ENCODE measurements around the gene SUPT3H. TPM values are rescaled to one million over a fixed set of nuclear protein-coding genes. Genes with fewer than 3 reads are reported as not detected.

The SUPT3H gene
- total and polyA plus RNA-seq, 2 of the 13 experiments (the other 11 are each of a cell fraction or from before 2014, with no cell fraction given): 11.9 to 36.1 TPM

DNA sequence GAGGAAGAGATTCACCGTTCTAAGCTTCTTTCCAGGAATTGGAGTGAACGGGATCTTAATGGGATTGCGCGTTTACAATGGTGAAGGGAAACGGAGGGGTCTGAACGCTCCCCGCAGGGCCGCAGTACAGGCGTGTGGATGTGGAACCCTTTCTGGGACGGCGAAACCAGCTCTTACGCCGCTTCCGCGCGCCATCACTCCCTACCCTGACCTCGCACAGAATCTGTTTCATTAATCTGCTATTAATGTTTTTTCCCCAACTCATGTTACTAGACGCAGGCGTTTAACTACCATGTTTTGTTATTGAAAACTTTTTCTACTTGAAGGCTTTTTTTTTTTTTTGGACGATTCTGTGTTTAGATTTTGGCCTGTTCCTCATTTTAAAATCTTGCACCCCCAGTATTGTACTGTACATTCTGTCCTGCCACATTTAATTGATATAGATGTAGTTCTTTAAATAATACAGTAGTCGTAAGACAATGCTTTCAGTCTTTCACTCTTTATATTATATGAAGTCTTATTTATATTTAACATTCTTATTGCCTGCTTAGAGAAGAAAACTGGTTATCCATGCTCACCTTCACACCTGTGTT, 696 bp upstream of the SUPT3H start (continued):
- TF ChIP-seq NFIB (CRISPR knock-in tag; IDR thresholded peaks at IDR 0.05; ENCODE audit: borderline replicate concordance): no peak
- 0 out of 2 replicates have a peak, but pooled peaks have one; percentile 1 for TF ChIP-seq SMAD3 (CRISPR knock-in tag; IDR thresholded peaks at IDR 0.05)
- no peak for TF ChIP-seq ISX (CRISPR knock-in tag; conservative IDR thresholded peaks at IDR 0.05)
- no peak for TF ChIP-seq ZNF660 (CRISPR knock-in tag; IDR thresholded peaks at IDR 0.05; ENCODE audit: borderline replicate concordance, low read depth)
- TF ChIP-seq, protein P1, sequence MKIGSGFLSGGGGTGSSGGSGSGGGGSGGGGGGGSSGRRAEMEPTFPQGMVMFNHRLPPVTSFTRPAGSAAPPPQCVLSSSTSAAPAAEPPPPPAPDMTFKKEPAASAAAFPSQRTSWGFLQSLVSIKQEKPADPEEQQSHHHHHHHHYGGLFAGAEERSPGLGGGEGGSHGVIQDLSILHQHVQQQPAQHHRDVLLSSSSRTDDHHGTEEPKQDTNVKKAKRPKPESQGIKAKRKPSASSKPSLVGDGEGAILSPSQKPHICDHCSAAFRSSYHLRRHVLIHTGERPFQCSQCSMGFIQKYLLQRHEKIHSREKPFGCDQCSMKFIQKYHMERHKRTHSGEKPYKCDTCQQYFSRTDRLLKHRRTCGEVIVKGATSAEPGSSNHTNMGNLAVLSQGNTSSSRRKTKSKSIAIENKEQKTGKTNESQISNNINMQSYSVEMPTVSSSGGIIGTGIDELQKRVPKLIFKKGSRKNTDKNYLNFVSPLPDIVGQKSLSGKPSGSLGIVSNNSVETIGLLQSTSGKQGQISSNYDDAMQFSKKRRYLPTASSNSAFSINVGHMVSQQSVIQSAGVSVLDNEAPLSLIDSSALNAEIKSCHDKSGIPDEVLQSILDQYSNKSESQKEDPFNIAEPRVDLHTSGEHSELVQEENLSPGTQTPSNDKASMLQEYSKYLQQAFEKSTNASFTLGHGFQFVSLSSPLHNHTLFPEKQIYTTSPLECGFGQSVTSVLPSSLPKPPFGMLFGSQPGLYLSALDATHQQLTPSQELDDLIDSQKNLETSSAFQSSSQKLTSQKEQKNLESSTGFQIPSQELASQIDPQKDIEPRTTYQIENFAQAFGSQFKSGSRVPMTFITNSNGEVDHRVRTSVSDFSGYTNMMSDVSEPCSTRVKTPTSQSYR (CRISPR knock-in tag; IDR thresholded peaks at IDR 0.05; ENCODE audit: borderline replicate concordance): no peak
- TF ChIP-seq, protein P2, sequence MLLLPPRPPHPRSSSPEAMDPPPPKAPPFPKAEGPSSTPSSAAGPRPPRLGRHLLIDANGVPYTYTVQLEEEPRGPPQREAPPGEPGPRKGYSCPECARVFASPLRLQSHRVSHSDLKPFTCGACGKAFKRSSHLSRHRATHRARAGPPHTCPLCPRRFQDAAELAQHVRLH (CRISPR knock-in tag; IDR thresholded peaks at IDR 0.05; ENCODE audit: borderline replicate concordance, low read depth): 0 out of 2 replicates have a peak, but pooled peaks have one; percentile 7
- TF ChIP-seq, protein P3, sequence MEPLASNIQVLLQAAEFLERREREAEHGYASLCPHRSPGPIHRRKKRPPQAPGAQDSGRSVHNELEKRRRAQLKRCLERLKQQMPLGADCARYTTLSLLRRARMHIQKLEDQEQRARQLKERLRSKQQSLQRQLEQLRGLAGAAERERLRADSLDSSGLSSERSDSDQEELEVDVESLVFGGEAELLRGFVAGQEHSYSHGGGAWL (CRISPR knock-in tag; IDR thresholded peaks at IDR 0.05): no peak
- no peak for TF ChIP-seq PLRG1 (conservative IDR thresholded peaks at IDR 0.05)
- peak; percentile 77; the same call in 1 of the 2 replicates for TF ChIP-seq MZF1 (CRISPR knock-in tag; IDR thresholded peaks at IDR 0.05; ENCODE audit: borderline replicate concordance)
- TF ChIP-seq ZNF20 (CRISPR knock-in tag; IDR thresholded peaks at IDR 0.05): 0 out of 2 replicates have a peak, but pooled peaks have one; percentile 19
- peak; percentile 12 for TF ChIP-seq ZNF781 (CRISPR knock-in tag; IDR thresholded peaks at IDR 0.05; ENCODE audit: borderline replicate concordance, not compliant biosample characterization)
- TF ChIP-seq HDAC1 (CRISPR knock-in tag; IDR thresholded peaks at IDR 0.05): no peak
- no peak for TF ChIP-seq BRD4 (CRISPR knock-in tag; IDR thresholded peaks at IDR 0.05)
- no peak for TF ChIP-seq NCOA1 (CRISPR knock-in tag; IDR thresholded peaks at IDR 0.05)
- no peak for TF ChIP-seq RFX1 (IDR thresholded peaks at IDR 0.05)
- TF ChIP-seq IRX3 (CRISPR knock-in tag; IDR thresholded peaks at IDR 0.05; ENCODE audit: borderline replicate concordance, low read depth): 0 out of 2 replicates have a peak, but pooled peaks have one; percentile 6
- TF ChIP-seq AHR (CRISPR knock-in tag; IDR thresholded peaks at IDR 0.05): no peak
- TF ChIP-seq ZNF264 (CRISPR knock-in tag; IDR thresholded peaks at IDR 0.05): 0 out of 2 replicates have a peak, but pooled peaks have one; percentile 1
- TF ChIP-seq ASH2L (IDR thresholded peaks at IDR 0.05; ENCODE audit: insufficient read length, low read depth, low read length): peak; percentile 1
- TF ChIP-seq FLYWCH1 (CRISPR knock-in tag; IDR thresholded peaks at IDR 0.05): no peak
- TF ChIP-seq ZNF382 (CRISPR knock-in tag; IDR thresholded peaks at IDR 0.05; ENCODE audit: borderline replicate concordance): no peak
- no peak for TF ChIP-seq MED8 (CRISPR knock-in tag; IDR thresholded peaks at IDR 0.05; ENCODE audit: insufficient replicate concordance)
- no peak for TF ChIP-seq HNF4G (IDR thresholded peaks at IDR 0.05; ENCODE audit: borderline replicate concordance, low read depth, low read length)
- no peak for TF ChIP-seq HNF4G (CRISPR knock-in tag; IDR thresholded peaks at IDR 0.05; ENCODE audit: borderline replicate concordance, low read depth)
- no peak for TF ChIP-seq RARA (CRISPR knock-in tag; IDR thresholded peaks at IDR 0.05)
- TF ChIP-seq, protein P4, sequence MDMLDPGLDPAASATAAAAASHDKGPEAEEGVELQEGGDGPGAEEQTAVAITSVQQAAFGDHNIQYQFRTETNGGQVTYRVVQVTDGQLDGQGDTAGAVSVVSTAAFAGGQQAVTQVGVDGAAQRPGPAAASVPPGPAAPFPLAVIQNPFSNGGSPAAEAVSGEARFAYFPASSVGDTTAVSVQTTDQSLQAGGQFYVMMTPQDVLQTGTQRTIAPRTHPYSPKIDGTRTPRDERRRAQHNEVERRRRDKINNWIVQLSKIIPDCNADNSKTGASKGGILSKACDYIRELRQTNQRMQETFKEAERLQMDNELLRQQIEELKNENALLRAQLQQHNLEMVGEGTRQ (IDR thresholded peaks at IDR 0.05; ENCODE audit: low read depth, low read length): no peak
- TF ChIP-seq, protein P4 (CRISPR knock-in tag; IDR thresholded peaks at IDR 0.05; ENCODE audit: borderline replicate concordance): no peak

Measured in HepG2 (cell line).